HG02943 (cell line): ENCODE data around the gene POF1B.
"Not testable (repeated sequence)": the region's sequence is repeated elsewhere in the genome, so short reads cannot be mapped to it uniquely, and the experiment has no call there.

ENCODE experiments used
- ATAC-seq: cut with Tn5 transposase; IDR thresholded peaks from one replicate; pipeline ENCODE4 v1.9.1; 2021; ENCODE audit warnings: mild to moderate bottlenecking, low read depth, moderate library complexity; ENCODE audit not compliant: unreplicated experiment

The POF1B gene, protein sequence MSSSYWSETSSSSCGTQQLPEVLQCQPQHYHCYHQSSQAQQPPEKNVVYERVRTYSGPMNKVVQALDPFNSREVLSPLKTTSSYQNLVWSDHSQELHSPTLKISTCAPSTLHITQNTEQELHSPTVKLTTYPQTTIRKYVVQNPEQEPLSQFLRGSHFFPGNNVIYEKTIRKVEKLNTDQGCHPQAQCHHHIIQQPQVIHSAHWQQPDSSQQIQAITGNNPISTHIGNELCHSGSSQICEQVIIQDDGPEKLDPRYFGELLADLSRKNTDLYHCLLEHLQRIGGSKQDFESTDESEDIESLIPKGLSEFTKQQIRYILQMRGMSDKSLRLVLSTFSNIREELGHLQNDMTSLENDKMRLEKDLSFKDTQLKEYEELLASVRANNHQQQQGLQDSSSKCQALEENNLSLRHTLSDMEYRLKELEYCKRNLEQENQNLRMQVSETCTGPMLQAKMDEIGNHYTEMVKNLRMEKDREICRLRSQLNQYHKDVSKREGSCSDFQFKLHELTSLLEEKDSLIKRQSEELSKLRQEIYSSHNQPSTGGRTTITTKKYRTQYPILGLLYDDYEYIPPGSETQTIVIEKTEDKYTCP

DNA sequence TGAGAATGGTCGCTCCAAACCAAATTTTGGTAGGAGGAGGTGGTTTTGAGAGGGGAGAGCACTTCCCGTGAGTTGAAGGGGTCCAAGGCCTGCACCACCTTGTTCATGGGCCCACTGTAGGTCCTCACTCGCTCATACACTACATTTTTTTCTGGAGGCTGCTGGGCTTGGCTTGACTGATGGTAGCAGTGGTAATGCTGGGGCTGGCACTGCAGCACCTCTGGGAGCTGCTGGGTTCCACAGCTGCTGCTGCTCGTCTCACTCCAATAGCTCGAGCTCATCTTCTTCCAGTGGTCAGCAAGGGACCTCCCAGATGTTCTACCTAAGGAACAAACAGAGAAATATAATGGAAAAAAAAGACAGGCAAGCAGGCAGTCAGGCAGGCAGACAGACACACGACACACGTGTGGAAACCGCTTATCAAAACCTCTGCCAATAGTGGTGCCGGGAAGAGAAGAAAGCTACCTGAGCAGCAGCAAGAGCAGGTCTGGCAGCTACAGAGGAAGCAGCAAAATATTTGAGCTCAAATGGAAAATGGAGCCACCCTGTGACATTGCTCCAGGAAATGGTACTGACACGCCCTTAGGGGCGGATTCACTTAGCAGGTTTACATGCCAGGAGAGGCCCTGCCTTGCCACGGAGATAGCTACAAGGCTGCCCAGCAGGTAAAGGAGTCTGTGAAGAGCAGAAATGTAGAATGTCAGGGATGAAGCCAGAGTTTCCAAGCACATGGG, at the start of gene POF1B:
Gene POF1B (minus strand): TSS at position 492 of the 734 bp plus-strand sequence. CDS start 211 bp downstream, at position 281.
- ATAC-seq: no peak

DNA sequence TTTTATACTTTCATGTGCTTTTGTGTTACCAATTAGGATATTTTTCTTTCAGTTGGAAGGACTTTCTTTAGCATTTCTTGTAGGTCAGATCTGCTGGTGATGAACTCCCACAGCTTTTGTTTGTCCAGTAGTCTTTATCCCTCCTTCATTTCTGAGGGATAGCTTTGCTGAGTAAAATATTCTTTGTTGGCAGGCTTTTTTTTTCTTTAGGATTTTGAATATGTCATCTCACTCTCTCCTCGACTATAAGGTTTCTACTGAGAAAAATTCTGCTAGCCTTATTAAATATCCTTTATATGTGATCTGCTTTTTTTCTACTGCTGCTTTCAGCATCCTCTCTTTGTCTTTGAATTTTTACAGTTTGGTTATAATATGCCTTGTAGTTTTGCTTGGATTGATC, 49.6 kb upstream of the POF1B start:
- no peak for ATAC-seq

DNA sequence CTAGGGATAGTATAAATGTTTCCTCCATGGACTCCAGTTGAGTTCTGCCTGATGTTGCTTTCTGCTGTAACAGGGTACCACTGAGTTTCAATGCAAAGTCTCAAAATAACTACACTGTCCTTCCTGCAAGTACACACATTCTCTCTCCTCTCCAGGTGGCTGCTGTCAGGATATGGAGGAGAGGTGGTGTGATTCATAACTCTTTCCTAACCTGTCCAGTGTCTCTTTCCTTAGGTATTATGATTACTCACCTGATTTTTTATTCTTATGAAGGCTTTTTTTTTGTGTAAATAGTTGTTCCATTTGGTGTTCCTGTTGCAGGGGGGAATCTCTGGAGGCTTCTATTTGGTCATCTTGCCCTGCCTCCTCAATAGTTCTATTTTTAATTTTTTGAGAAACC, 39.8 kb upstream of the POF1B start:
- no peak for ATAC-seq

DNA sequence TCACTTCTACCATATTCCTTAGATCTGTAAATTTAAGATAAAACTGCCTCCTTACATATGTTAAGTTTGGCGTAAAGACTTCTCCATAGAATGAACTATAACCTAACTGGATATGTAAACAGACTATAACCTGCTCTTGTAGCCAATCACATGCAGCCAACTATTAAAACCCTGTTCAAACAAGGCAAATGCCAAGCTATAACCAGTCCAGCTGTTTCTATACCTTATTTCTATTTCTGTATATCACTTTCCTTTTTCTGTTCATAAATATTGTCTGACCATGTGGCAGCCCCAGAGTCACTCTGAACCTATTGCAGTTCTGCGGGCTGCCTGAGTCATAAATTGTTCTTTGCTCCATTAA, 12.4 kb upstream of the POF1B start:
- ATAC-seq: no peak

DNA sequence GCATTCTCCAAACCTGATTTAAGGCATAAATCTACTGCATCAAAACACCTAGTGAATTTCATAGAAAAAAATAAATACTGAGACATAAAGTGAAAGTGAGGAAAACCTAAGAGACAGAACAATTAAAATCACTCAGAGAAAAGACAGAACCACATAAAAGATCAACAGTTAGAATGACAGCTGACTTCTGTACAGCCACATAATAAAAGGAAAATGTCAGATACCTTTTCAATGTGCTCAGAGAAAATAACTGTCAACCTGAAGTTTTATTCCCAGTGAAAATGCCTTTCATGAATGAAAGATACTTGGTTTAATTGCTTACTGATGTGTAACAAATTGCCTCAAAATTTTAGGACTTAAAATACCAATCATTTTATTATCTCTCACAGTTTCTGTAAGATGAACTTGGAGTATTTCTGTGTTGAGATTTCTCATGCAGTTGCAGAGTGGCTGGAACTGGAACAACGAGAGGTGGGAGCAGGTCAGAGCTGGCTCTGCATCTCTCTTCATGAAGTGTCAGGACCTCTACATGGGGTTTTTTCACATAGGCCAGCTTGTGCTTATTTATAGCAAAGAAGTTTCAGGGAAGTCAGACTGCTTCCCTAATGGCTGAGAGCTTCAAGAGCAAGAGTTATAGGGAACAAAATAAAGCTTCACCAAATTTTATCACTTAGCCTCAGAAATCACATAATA, 11.9 kb upstream of the POF1B start:
- no peak for ATAC-seq

DNA sequence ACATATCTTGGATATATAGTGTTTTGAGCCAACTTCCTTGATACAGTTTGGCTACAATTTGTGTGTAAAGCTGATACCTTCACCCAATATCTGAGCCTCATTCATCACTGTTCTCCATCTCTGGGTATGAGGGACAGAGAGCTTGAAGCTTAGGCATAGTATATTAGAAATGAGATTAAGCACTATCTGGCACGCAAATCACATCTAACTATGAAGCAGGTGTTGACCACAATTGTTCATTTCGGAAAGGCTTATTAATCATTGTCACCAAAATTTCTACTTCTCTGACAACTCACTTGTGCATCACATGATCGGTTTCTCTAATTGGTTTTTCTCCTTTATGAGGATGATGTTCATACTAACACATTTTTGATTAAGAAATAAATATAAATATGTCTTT, 2.1 kb upstream of the POF1B start:
- no peak for ATAC-seq

DNA sequence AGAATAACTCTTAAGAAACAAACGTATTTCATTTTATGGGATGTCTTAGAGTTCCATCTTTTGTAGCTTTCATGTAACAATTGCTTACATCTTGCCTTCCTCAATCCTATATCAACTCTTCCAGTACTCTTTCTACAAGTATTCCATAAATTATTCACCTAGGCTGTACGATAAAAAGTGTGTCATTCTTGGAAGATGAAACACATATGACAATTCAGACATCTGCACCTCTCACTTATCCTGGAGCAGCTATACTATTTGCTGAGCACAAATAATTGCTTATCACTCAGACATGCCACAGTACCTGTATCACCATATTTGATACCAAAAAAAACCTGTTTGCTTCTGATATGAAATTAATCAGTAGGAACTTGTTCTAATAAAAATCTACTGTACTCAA, 1.0 kb downstream of the POF1B start:
- no peak for ATAC-seq

DNA sequence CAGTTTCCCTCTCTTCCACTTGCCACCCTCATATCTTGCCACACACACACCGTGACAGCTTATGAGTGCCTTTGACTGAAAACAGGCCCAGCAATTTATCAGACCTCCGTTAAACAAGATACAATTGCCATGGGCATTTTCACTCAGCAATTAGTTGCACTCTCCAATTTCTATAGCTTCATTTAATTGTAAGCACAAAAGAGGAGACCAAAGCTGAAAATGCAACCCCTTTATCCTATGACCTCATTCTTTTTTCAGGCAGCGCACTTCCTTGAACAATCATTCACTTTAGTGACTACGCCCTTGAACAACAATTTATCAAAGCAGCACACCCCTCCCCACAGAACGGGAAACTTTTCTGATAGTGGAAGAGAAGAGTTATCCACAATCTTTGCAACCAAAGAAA, 4.1 kb downstream of the POF1B start:
- no peak for ATAC-seq

DNA sequence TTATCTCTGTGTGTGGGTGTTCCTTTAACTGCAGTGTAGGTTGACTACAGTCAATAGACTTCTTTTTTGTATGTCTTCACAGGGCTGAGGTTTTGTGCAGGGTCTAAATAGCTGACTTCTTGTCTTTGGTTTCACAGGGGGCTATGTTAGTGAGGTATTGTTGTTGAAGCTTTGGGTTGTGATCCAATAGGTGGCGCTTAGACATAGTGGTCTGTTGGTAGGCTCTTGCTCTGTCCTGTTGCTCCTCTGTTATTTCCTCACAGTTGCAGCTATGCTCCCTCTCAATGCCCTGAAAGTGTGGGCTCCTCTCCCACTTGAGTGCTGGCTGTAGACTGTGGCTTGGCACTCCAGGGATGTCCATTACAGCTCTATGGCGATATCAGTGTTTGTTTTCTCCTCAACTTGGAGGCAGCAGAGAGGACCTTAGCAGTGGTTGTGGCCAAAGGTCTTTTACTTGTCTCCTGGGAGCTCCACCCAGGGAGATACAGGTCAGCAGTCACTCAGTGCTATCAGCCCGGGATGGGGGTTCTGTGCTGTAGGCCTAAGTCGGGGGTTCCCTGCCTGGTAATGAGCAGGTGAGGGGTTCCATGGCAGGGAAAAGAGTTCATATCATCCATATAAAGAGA, 14.0 kb downstream of the POF1B start:
- no peak for ATAC-seq

DNA sequence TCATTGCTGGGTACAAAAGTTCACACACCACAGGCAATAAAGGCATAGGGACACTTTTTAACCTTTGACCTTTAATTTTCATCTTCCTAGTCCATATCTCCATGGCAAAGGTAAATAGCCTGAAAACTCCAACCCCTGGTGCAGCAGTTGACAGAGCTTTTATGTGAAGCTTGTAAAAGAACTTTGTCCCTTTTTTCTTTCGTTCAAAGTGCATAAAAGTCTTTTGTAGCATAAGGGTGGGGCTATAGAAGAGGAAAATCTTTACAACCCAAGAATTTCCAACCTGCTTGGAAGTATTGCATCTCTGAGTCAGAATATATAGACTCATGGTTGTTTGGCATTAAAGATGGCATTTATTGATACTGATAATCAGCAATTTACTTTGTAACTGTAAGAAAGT, 20.4 kb downstream of the POF1B start:
- no peak for ATAC-seq

DNA sequence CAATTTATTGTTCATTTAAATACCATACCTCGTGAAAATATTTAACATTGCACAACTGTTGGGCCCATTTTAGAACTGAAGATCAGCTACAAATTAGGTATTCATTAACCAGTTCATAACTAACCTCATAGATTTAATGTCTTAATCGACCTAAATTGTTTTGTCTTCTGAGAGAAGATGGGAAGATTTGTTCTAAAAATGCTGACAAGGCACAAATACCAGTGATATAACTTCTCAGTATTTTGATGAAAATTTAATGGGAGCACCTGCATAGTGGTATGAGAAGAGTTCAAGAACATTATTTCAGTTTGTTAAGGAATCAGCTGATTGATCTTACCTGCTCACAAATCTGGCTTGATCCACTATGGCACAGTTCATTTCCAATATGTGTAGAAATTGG, 33.9 kb downstream of the POF1B start:
- no peak for ATAC-seq

DNA sequence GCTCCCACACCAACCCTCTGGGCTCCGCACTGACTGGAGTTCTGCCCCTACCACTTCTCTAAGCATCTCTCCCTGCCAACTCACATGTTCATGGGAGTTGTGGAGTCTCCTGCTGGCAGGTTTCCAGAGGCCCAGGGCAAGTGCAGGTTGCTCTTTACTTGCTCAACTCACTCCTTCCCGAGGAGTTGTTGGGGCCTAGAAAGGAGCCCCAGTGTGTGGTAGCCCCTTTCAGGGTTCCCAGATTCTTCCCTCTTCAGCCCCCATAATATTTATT, 52.5 kb downstream of the POF1B start:
- no peak for ATAC-seq

DNA sequence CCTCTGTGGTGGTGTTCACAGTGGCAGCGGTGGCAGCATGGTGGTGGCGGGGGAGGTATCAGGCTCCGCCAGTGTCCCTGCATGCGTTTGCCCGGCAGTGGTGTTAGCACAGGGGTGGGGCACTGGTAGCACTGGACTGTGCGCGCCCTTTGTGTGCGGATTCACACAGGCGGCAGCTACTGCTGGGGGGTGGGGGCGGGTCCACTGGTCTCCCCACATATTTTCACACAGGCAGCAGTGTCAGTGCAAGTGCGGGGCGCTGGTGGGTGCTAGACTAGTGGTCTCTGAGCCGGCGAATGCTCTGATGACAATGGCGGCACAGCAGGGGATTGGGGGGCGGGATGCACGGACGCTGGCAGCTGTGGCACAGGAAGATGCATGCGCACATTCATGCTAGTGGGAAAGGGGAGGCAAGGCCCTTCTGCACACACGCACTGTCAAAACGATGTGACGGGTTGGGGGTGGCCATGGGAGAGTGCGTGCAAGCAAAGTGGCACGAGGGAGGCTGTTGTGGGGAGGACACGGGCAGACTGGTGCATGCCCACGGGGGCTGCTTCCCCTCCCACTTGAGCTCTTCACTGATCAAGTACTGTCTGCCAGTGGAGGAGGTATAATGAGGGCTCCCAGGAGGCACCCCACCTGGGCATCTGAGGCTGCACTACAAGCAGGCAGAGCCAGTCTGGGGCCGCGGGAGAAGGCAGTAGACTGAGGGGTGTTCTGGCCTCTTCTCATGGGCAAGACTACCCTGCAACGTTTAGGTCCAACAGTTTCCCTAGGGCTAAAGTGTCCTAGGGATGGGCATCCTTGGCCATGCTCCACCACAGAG, 53.0 kb downstream of the POF1B start:
- ATAC-seq: no peak

DNA sequence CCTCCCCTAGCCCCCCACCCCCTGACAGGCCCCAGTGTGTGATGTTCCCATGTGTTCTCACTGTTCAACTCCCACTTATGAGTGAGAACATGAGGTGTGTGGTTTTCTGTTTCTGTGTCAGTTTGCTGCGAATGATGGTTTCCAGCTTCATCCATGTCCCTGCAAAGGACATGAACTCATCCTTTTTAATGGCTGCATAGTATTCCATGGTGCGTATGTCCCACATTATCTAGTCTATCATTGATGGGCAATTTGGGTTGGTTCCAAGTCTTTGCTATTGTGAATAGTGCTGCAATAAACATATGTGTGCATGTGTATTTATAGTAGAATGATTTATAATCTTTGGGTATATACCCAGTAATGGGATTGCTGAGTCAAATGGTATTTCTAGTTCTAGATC, 68.1 kb downstream of the POF1B start:
- ATAC-seq: not testable (repeated sequence)

DNA sequence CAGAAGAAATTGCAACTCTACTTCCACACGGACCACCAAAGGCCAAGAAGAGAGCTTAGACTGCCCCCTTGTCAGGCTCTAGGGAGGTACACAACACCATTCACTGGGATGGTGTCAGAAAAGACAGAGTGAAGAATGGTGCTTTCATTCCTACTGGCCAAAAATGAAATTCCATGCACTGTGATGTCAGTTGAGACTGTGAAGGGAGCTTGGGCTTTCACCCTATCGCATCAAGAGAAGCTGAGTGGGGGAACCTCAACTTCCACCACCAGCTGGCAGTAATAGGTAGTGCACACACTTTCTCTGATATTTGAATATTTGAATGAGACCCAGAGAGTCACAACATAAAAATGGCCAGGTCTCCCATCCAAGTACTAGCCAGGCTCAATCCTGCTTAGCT, 69.7 kb downstream of the POF1B start:
- ATAC-seq: no peak

DNA sequence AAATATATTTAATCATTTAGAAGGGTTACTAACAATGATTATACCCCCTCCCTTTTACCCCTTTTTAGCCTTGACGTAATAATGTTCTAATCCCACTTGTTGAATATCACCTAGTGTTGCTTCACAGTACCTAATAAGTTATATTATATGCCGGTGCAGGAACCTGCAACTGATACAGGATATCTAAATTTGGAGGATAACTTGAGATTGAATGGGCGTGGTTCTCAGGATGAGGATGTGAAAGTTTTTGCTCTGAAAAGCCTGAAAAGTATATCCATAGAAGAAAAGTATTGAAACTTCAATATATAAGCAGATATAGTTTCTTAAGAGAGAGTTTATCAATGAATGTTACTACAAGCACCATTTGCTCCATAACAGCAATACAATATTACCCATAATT, 75.9 kb downstream of the POF1B start:
- no peak for ATAC-seq

DNA sequence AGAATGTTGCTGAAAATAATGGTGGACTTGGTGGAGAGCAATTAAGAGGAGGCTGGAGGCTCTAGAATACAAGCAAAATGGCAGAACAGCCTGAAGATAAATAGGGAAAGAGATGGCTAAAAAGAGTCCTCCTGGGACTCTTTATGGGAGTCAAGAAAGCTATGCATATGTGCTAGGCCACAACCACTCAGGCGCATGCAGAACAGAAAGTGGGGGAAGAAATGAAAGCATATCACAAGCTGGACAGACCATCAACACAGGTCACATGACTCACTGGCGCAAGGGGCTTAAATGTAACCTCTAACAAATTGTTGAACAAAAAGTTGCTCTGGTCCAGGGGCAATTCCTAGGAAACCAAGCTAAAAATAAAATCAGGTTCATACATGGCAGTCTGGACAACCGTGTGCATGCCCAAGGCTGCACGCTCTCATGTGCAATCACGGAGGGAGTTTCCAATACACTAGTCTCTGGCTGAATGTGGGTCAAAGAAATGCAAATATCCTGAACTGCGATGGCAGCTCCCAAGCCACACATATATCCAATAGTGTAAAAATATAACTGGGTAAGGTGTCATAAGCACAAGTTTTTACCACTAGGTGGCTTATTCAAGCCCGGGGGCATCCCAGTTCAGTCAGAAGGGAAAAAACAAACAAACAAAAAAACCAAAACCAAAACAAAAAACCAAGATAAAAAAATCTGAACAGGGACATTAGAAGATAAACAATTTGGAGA, 90.3 kb downstream of the POF1B start:
- no peak for ATAC-seq

DNA sequence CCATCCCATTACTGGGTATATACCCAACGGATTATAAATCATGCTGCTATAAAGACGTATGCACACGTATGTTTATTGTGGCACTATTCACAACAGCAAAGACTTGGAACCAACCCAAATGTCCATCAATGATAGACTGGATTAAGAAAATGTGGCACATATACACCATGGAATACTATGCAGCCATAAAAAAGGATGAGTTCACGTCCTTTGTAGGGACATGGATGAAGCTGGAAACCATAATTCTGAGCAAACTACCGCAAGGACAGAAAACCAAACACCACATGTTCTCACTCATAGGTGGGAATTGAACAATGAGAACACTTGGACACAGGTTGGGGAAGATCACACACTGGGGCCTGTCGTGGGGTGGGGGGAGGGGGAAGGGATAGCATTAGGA, 94.2 kb downstream of the POF1B start:
- not testable (repeated sequence) for ATAC-seq

DNA sequence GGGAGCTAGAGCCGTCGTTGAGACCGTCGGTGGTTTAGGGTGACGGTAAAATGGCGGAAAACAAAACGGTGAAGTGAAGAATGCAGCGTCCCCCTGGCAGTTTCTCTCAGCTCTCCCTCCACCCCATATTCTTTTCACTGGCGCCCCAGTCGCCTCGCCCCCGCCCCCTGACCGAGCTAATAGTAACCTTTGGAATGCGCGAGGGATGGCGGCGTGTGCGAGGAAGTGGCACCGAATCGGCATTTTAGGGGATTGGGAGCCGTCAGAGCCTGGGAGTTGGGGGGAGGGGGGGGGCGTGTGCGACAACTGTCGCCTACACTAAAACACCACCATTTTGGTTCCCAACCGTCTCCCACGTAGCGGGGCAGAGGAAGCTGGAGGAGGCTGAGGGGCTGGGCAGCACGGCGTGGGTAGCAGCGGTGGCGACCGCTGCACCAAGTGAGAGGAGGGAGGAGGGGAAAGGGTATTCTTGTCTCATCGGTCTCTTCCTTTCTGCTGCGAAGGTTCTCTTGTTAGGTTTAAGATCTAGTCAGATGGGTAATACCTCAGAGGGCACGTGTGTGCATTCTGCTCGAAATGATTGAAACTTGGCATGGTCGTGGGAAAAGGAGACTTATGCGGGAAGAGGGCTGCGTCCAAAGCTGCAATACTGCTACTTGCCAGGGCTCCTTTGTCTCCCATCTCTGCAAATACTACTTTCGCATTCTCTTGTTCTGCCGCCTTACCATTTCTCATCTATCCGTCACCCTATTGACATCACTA, 134.8 kb downstream of the POF1B start:
- ATAC-seq: no peak
